Osteoblast (primary cell): Measurements from ENCODE around the gene LPIN1. TPM values are rescaled to one million over a fixed set of nuclear protein-coding genes. Genes with fewer than 3 reads are reported as not detected.

ENCODE experiments used
- DNase-seq: peaks from one replicate; pipeline ENCODE4 v3.0.0; 2011; ENCODE audit warnings: low spot score, mixed read lengths; ENCODE audit not compliant: insufficient read length; ENCODE audit errors: missing footprints
- H2AFZ ChIP-seq: 2 replicates; pipeline ENCODE4 v1.6.0; 2011; ENCODE audit warnings: mild to moderate bottlenecking, low read length
- H3K27ac ChIP-seq: 2 replicates; pipeline ENCODE4 v1.5.1; 2011; ENCODE audit warnings: mild to moderate bottlenecking, low read depth, low read length, moderate library complexity
- H3K27me3 ChIP-seq: 2 replicates; pipeline ENCODE4 v1.6.0; 2012; ENCODE audit warnings: mild to moderate bottlenecking, control low read depth, inconsistent platforms, low read length, moderate library complexity; ENCODE audit not compliant: insufficient read depth
- H3K36me3 ChIP-seq: 2 replicates; pipeline ENCODE4 v1.5.1; 2011; ENCODE audit warnings: mild to moderate bottlenecking, low read length, control low read depth, moderate library complexity; ENCODE audit not compliant: insufficient read depth
- H3K4me1 ChIP-seq: 2 replicates; pipeline ENCODE4 v1.5.1; 2011; ENCODE audit warnings: mild to moderate bottlenecking, low read length, control low read depth, moderate library complexity; ENCODE audit not compliant: insufficient read depth
- H3K4me2 ChIP-seq: 2 replicates; pipeline ENCODE4 v1.6.0; 2011; ENCODE audit warnings: mild to moderate bottlenecking, low read length; ENCODE audit not compliant: insufficient read depth
- H3K4me3 ChIP-seq: fragments of 200-600 bp; sonication (generic); 3 replicates; pipeline ENCODE4 v1.5.1; 2012; ENCODE audit warnings: mild to moderate bottlenecking, low read length, inconsistent platforms; ENCODE audit not compliant: insufficient read depth
- H3K79me2 ChIP-seq: 2 replicates; pipeline ENCODE4 v1.6.0; 2012; ENCODE audit warnings: mild to moderate bottlenecking, low read length, control low read depth, inconsistent platforms; ENCODE audit not compliant: insufficient read depth
- H3K9me3 ChIP-seq: 2 replicates; pipeline ENCODE4 v1.5.1; 2011; ENCODE audit warnings: low read depth, low read length, control low read depth
- H4K20me1 ChIP-seq: 2 replicates; pipeline ENCODE4 v1.6.0; 2012; ENCODE audit warnings: mild to moderate bottlenecking, low read length, control low read depth; ENCODE audit not compliant: insufficient read depth
- CTCF ChIP-seq: IDR thresholded peaks from 2 replicates; pipeline ENCODE4 v1.5.1; 2011; ENCODE audit warnings: mild to moderate bottlenecking, low read depth, low read length, moderate library complexity; ENCODE audit errors: extremely low read depth
- total RNA-seq: library from RNA; depleted of rRNA; stranded (reverse); fragments of >200 nt; gene quantifications from 2 replicates; pipeline ENCODE4 v1.2.3, GENCODE V29; 2012

The LPIN1 gene
- total RNA-seq, 1 donor = 117 TPM

- Histone ChIP-seq H3K79me2 (no peaks in the 10 kb centered on the region), H4K20me1 (no peaks in the 10 kb centered on the region), H3K9me3 (no peaks in the 10 kb centered on the region), H3K4me1 (no peaks in the 10 kb centered on the region), H3K27ac (no peak overlapping the region), H3K36me3 (no peaks in the 10 kb centered on the region), H3K27me3 (peaks cover 49% of the 10 kb centered on the region), H3K4me2 (no peak overlapping the region), H2AFZ (no peak overlapping the region), H3K4me3 (no peak overlapping the region)
- TF ChIP-seq CTCF = no peak
- no peak for DNase-seq
Measured at GRCh38 chr2:11718606-11719005, 27.8 kb upstream of the LPIN1 start.

- Histone ChIP-seq H3K36me3 (no peaks in the 10 kb centered on the region), H3K79me2 (no peaks in the 10 kb centered on the region), H3K27ac (no peak overlapping the region), H2AFZ (no peak overlapping the region), H3K4me2 (no peak overlapping the region), H3K4me1 (no peaks in the 10 kb centered on the region), H3K9me3 (no peaks in the 10 kb centered on the region), H3K27me3 (peaks cover 52% of the 10 kb centered on the region), H3K4me3 (no peak overlapping the region), H4K20me1 (no peaks in the 10 kb centered on the region)
- DNase-seq = peak; percentile 51
- TF ChIP-seq CTCF = no peak
Measured at GRCh38 chr2:11719230-11719977, 27.0 kb upstream of the LPIN1 start.

- H3K9me3 ChIP-seq = no peaks in the 10 kb centered on the region
- TF ChIP-seq CTCF = no peak
- no peaks in the 10 kb centered on the region for H3K36me3 ChIP-seq
- H3K79me2 ChIP-seq = no peaks in the 10 kb centered on the region
- H3K27me3 ChIP-seq = peaks cover 62% of the 10 kb centered on the region
- no peak overlapping the region for H3K4me3 ChIP-seq
- no peak overlapping the region for H2AFZ ChIP-seq
- no peaks in the 10 kb centered on the region for H4K20me1 ChIP-seq
- H3K4me1 ChIP-seq = no peaks in the 10 kb centered on the region
- no peak overlapping the region for H3K4me2 ChIP-seq
- DNase-seq = no peak
- no peak overlapping the region for H3K27ac ChIP-seq
Measured at GRCh38 chr2:11720752-11721151, 25.7 kb upstream of the LPIN1 start.

GRCh38 chr2:11722292-11723060, 24.0 kb upstream of the LPIN1 start:
- no peak for TF ChIP-seq CTCF
- no peaks in the 10 kb centered on the region for H3K9me3 ChIP-seq
- H2AFZ ChIP-seq = no peak overlapping the region
- no peaks in the 10 kb centered on the region for H3K79me2 ChIP-seq
- H3K4me2 ChIP-seq = no peak overlapping the region
- H3K4me1 ChIP-seq = no peaks in the 10 kb centered on the region
- peaks cover 69% of the 10 kb centered on the region for H3K27me3 ChIP-seq
- no peak overlapping the region for H3K27ac ChIP-seq
- peak; percentile 52 for DNase-seq
- no peaks in the 10 kb centered on the region for H4K20me1 ChIP-seq
- no peaks in the 10 kb centered on the region for H3K36me3 ChIP-seq
- H3K4me3 ChIP-seq = no peak overlapping the region
